ENCODE measurements around the gene FNDC8.
"Not testable (repeated sequence)": the region's sequence is repeated elsewhere in the genome, so short reads cannot be mapped to it uniquely, and the experiment has no call there.

The FNDC8 gene

DNA sequence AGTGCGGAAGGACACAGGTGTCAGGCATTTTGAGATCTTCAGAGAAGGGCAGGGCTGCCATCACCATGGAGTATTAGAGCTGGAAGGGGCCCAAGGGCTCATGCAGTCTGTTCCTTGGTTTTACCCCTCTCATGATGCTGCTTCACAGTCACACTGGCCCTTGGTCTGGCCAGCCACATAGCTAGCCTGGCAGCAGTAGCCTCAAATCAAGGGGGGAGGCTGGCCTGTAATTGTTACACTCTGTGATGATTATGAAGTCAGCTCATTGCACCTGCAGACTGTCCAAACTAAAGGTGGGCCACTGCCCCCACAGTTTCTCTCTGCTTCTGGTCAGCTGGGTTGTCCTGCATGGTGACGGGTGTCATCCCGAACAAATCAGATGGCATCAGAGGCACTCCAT is at the start of gene FNDC8:
Gene FNDC8, plus strand, starts transcription at position 301 of the 400 bp plus-strand sequence. Its CDS starts 79 bp downstream, at position 380.
- no peak for DNase-seq (ENCODE audit: low read depth in 4 of 4, low spot score in 1 of 4)

DNA sequence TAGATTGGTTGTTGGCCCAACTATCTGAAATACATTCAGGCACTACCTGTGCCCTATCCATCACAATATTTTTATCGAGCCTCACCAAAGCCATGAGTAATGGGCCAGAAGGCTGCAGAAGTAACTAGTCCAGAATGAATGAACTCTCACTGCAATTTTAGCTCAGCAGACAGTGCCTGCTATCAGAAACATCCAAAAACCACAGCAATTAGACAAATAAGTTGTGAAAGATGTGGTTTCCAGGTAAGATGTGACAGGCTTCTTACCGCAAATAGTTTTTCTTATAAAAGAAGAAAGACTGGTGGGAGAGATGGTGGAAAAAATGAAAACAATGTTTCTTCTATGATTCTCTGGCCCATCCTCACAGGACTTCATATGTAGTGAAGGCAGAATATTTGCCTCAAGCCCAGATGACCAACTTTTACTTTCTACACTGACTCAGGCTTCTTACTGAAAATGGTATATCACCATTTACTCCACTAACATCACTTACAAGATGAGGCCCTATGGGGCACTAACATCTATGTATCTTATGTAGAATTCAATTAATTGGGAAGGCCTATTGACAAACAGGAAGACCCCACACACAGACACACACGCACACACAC is 48.1 kb upstream of the FNDC8 start:
- no peak for DNase-seq (ENCODE audit: low read depth in 4 of 4, low spot score in 1 of 4)

DNA sequence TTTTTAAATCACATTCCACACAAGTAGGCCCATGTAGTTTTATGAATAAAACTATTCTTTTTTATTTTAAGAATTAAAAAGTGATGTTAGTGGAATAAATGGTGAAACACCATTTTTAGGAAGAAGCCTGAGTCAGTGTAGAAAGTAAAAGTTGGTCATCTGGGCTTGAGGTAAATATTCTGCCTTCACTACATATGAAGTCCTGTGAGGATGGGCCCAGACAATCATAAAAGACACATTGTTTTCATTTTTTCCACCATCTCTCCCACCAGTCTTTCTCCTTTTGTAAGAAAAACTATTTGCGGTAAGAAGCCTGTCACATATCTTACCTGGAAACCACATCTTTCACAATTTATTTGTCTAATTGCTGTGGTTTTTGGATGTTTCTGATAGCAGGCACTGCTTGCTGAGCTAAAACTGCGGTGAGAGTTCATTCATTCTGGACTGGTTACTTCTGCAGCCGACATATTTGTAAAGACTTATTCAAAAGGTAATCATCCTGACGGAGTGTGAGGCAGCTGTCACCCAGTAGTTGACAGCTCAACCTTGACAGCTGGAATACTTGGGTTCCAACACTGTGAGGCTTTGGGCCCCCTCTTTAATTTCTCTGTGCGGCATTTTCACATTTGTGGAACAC is 47.3 kb upstream of the FNDC8 start:
- no peak for DNase-seq (ENCODE audit: low read depth in 4 of 4, low spot score in 1 of 4)

DNA sequence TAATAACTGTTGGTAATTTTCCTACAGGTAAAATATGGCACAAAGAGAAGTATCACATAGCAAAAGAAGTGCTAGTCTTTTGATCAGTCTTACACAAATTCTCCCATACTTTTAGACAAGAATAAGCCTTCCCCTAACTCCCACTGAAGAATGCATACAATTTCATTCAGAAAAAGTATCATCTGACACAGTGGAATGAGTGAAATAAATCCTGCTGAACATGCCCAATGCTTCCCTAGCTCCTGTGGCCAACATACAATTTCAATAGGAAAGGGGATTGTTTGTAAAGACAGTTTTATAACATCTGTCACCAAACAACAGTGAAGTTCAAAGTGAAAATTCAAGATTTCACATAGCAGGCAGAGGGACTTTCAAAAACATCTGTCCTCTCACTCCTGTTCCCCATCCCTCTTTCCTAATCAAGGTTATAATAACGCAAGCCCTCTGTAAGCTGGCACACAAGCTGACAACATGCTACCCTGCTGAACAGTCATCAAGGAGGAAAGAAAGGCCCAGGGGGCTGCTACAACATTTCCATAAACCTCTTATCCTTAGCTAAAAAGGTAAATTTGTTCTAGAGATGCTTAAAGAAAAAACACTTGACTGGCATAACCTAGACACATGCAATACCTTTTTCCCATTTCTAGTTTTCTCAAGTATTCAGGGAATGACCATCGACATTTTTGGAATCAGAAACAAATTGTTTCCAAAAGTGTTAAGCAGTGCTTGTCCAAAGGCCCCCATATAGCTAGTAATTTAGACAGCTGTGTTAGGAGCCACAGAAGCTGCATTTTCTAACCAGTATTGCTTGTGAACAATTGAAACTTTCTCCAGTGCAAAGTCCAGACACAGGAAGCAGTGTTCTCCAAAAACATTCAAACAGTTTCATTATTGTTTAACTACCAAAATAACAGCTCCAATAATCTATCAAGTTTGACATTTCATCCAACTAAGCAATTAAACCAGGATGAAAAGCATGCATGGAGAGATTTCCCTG is 46.4 kb upstream of the FNDC8 start:
- no peak for DNase-seq (ENCODE audit: low read depth in 4 of 4, low spot score in 1 of 4)

DNA sequence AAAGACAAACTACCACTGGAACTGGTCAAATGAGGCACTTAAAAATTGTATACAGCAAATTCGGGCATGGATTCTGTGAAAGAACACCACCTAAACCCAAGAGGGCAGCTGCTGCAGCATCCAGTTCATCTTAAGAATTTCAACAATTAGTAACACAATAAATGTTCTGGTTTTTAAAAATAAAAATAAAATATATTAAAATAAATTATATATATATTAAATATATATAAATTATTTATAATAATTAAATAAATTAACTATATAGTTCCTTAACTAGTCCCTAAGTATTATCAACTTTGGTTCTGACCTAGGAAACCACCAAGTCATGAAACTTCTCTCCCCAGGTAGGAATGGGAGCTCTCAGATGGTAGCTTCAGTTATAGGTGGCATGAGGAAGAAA is 44.5 kb upstream of the FNDC8 start:
- no peak for DNase-seq (ENCODE audit: low read depth in 4 of 4, low spot score in 1 of 4)

DNA sequence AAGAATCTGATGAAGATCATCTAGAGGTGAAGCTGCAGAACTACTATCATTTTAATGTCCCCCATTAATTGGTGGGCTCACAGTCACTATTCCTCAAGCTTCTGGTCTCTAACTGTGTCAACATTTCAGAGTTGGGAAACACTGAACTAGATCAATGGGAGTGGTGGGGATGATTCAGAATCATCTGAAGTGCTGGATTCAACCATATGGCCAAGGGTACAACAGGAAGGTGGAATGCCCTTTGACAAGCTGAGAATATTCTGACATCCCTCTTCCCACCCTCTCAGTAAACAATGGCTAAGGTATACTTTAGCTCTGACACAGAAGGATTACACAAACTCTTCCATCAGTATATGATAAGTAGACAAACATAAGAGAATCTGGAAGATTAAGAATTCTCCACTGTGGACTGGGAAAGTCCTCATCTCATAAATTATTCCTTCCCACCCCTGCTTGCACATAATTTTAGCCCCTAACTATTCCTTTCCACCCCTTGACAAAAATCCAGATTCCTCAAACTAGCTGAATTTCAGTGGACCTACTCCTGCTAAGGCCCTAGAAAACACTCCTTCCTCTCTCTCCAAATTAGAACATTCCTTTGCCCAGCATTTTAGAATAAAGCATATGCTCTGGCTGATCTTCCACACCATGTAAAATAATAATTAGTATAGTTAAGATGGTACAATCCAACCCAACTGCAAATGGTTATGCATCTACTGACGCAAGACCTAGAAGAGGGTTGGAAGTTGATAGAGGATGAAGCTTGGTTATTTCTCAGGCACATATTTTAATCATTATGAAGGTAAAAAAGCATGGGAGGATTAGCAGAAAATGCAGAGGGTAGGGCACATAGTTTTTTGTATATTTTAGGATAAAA is 41.6 kb upstream of the FNDC8 start:
- no peak for DNase-seq (ENCODE audit: low read depth in 4 of 4, low spot score in 1 of 4)

DNA sequence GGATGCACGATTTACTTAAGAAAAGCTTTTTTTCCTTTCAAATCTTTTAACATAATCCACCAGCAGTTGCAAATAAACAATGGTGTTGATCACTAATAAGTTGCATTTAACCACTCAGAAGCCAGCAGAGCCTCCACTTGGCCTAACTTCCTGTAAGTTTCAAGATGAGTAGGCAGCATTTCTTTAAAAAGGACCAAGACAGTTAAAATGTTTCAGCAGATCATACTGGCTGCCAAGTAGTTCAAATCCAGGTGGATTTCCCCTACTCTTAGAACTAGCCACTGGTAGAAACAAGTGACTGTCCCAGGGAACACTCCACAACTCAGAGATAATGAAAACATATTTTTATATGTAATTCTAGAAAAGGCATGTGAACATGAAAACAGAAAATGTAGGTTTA is 40.9 kb upstream of the FNDC8 start:
- DNase-seq (ENCODE audit: low read depth in 4 of 4, low spot score in 1 of 4), result no peak

DNA sequence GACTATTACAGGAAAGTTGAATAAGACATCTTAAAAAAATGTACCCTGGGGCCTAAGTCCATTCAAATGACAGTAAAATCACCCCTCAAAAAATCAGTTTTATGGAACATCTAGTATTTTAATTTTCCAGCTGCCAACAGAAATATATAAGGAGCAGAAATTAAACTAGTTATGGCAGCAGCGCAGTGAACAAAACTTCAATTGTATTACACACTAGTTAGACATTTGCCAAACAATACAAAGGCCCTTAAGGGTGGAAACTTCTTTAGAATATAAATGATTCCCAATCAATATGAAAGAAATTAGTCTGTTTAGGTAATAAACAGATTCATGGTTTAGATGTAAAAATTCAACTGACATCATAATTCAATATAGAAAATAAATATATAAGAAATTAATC is 39.8 kb upstream of the FNDC8 start:
- DNase-seq (ENCODE audit: low read depth in 4 of 4, low spot score in 1 of 4), result no peak

DNA sequence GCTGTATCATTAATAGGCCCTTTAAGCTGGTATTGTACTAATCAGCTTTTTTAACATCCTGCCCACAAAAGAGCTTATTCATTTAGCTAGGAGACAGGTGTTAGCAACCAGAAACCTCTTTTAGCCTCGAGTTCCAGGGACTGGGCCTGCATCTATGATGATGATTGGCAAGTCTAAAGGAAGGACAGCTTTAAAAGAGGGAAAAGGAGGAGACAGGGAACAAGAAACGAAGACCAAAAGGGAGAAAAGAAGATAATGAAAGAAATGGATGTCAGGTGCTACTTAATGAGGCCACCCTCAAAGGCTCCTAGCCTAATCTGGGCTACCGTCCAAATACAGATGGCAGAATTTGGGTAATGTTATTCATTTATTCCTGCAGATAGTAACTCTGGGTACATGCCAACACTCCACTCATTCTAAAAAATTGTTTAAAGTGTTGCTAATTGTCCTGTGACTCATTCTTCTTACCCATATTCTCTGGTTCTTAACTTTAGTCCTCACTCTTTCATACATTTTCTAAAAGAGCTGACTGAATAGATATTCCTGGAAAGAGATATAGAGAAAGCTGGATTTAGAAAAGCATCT is 39.2 kb upstream of the FNDC8 start:
- no peak for DNase-seq (ENCODE audit: low read depth in 4 of 4, low spot score in 1 of 4)

DNA sequence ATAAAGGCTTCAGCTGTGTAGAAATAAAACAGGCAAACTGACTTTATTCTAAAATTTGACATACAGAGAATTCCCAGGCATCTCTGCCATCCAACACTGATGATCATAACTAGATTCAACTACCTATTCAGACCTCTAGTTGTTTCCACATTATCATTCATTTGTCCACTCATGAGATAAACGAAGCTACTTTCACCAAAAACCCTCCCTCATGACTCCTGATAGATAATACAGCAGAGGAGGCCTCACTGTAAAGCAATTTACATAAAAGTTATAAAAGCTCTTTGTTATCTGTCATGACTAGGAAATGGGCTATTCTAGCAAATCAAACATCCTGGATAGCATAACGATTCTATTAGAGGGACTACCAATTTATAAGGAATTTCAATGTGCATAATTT is 38.3 kb upstream of the FNDC8 start:
- DNase-seq (ENCODE audit: low read depth in 4 of 4, low spot score in 1 of 4), result no peak

DNA sequence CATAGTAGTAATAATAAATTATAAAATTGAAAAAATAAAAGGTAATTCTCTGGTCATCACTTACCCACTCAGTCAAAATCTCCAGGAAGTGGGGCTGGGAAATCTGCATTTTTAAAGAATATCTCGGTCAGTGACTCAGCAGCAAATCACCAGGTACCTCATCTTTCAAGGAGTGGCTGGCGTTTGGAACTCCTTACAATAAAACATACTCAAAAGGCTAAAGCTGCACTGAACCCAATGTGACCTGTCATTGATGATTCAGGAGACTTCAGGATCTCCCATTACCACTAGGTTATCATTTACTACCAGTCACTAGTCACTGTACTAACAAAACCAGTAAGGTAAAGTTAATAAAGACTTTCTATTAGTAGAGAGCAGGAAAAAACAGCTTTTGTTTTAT is 36.4 kb upstream of the FNDC8 start:
- DNase-seq (ENCODE audit: low read depth in 4 of 4, low spot score in 1 of 4), result no peak

DNA sequence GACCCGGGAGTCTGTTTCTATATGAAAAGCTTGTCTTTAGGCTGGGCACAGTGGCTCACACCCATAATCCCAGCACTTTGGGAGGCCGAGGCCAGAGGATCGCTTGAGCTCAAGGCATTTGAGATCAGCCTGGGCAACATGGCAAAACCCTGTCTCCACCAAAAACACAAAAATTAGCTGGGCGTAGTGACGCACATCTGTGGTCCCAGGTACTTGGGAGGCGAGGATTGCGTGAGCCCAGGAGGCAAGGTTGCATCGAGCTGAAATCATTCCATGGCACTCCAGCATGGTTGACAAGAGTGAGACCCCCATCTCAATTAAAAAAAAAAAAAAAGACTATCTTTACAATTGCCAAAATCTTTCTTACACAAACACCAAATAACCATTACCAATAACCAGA is 35.3 kb upstream of the FNDC8 start:
- no peak for DNase-seq (ENCODE audit: low read depth in 4 of 4, low spot score in 1 of 4)

DNA sequence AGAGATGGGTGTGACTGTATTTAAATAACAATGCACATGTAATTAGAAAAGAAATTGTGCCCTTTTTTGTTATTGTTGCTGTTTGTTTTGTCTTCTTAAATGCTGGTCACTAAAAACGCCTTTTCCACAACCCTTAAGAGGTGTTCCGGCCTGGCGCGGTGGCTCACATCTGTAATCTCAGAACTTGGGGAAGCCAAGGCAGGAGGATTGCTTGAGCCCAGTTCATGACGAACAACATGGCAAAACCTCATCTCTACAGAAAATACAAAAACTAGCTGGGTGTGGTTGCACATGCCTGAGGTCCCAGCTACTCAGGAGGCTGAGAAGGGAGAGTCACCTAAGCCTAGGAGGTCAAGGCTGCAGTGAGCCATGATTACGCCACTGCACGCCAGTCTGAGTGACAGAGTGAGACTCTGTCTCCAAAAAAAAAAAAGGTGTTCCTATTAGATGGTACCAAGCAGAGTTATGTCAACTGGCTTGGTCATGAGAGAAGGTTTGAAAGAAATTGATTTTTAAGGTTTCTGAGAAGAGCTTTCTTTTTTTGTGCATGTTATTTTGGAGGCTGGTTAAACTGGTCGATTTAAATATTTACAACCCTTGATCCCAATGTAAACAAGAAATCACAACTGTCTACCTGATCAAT is 34.4 kb upstream of the FNDC8 start:
- DNase-seq (ENCODE audit: low read depth in 4 of 4, low spot score in 1 of 4), result no peak

DNA sequence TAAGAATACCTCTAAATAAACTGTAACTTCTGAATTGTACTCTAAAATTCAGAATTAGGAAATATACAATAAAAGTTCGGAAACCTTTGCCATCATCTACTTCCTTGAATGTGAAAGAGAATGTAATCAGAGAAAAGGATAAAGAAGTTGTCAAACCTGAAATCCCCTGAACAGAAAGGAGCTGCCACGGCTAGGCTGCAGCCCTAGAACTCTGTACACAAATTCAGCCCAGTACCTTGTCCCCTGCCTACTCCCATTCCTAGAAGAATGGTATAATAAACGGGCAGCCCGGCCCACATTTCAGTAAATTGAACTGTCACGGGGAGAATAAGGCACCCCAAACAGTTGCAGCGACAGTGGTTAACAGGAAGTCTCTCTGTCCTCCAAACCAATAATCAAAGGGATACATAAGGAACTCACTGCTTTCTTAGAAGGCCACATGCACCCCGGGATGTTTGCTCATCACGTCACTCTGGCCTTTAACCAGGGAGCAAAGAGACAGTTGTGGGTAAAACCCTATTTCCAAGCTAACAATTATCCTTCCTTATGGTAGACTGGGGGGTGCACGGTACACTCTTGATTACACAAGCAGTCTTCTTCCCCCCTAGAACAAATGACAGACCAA is 33.6 kb upstream of the FNDC8 start:
- DNase-seq (ENCODE audit: low read depth in 4 of 4, low spot score in 1 of 4), result no peak

DNA sequence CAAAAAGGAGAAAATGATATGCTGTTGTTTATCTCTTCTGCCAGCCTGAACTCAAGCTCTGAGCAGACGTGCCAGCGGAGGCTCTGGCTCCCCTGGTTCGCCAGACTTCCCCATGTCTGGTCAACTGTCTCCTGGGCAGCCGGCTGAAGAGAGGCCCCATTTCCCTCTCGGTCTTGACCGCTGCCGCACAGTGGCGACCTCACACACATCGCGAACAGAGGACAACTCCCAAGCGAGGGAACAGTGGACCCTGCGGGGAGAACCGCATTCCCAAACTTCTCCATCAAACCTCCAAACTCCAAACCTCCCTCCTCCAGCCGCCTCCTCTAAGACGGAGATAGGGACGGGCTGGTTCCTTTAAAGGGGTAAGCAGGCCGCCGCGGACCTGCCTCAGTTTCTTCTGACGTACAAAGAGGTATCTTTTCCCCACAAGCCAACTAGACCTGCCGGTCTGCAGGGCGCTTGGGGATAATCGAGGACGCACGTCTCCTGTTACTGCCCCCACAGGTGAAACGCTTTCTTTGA is 33.0 kb upstream of the FNDC8 start:
- DNase-seq (ENCODE audit: low read depth in 4 of 4, low spot score in 1 of 4), result no peak

DNA sequence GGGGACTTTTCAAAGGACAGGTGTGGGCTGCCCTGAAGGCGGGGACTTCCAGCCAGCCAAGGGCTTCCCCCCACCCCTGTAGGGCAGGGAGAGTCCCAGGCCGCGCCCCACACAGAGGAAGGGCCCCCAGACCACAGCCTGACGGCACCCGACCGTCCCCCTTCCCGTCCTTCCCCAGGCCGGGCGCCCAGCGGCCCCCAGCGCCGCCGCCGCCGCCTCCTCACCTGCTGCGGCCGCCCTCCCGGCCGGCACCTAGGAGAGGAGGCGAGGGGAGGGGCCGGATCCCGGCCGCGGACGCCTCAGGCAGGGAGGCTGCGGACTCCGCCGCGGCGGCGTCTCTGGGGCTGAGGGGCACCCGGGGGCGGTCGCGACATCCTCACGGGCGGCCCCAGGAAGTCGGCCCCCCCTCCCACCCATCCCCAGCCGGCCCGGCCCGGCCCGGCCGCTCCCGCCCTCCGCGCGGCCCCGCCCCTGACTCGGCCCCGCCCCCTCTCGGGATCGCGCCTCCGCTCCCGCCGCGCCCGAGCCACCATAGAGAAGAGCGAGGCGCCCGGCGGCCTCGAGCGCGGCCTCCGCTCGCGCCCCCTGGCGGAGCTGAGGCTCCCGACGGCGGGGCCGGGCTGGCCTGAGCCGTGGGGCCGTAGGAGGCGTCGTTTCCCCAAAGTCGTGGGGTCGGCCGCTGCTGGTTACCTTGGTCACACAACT is 32.4 kb upstream of the FNDC8 start:
- peak; percentile 74 to 85 (median 80) for DNase-seq (ENCODE audit: low read depth in 4 of 4, low spot score in 1 of 4)

DNA sequence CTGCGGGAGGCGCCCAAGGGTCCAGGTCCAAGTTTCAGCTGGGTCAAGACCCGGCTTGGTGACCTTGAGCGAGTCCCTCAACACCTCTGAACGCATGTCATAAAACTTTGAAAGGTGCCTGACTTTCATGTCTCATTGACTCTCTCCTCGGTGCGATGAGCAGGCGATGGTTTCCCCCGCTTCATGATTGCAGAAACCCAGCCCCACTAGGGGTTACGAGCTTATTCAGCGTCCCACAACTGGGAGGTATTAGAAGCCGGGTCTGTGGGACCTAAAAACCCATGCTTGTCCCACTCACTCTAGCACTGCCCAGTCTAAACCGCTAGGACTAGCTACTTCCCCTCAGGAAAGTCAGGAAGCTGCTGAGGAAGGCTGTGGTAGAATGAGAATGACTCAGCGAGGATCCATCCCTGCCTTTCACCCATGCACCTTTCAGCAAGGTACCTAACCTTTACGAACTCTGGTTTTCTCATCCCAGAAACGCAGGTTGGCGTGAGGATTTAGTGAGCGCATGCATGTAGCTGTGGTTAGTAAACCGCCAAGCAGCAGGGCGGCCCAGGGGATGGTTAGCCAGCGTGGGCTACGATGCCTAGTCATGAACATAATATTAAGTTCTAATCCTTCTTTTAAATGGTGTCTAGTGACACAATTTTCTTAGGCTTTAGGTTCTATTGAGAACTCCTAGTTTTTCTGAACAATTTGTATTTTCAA is 31.7 kb upstream of the FNDC8 start:
- peak in 2 of 4 experiments; percentile 39 to 41 for DNase-seq (ENCODE audit: low read depth in 4 of 4, low spot score in 1 of 4)

DNA sequence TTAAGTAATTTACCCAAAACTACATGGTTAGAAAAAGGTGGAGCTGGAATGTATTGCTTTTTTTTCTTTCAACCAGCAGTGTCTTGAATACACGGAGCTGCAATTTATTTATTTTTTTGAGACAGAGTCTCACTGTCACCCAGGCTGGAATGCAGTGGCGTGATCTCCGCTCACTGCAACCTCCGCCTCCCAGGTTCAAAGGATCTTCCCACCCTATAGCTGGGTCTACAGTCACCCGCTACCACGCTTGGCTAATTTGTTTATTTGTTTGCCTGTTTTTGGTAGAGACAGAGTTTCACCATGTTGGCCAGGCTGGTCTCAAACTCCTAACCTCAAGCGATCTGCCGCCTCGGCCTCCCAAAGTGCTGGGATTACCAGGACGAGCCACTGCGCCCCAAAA is 30.7 kb upstream of the FNDC8 start:
- not testable (repeated sequence) for DNase-seq (ENCODE audit: low read depth in 4 of 4, low spot score in 1 of 4)
